OCI-M2 (cell line): ENCODE results near the gene MPST.
"Not testable (repeated sequence)": the region's sequence is repeated elsewhere in the genome, so short reads cannot be mapped to it uniquely, and the experiment has no call there.

Experiments used
- DNase-seq: peaks from one replicate; lab custom pipeline; 2025; ENCODE audit not compliant: unreplicated experiment; lab: John Stamatoyannopoulos, UW

The MPST gene

GRCh38 chr22:37059876-37060449 lies 40.4 kb downstream of the MPST start:
- DNase-seq: no peak

GRCh38 chr22:37060801-37061610 lies 41.5 kb downstream of the MPST start:
- DNase-seq: no peak

- no peak for DNase-seq
Measured at GRCh38 chr22:37061611-37062375, 42.3 kb downstream of the MPST start.

DNA sequence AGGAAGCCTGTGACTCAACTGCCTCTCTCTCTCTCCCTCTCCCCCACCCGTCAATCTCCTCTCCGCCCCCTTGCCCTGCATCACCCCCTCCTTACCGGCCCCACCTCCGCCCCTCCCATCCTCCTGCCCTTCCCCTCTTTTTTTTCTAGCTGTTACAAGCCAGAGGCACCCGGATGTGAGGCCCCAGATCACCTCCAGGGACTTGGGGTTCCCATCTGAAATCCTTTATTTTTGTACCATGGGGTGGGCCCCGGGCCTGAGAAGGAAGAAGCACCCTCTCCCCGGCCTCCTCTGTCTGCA lies 42.8 kb downstream of the MPST start:
- no peak for DNase-seq

GRCh38 chr22:37062702-37063381 lies 43.3 kb downstream of the MPST start:
- DNase-seq: no peak

GRCh38 chr22:37063431-37064420 lies 44.2 kb downstream of the MPST start:
- DNase-seq: no peak

GRCh38 chr22:37064553-37064952 lies 45.0 kb downstream of the MPST start:
- no peak for DNase-seq

DNA sequence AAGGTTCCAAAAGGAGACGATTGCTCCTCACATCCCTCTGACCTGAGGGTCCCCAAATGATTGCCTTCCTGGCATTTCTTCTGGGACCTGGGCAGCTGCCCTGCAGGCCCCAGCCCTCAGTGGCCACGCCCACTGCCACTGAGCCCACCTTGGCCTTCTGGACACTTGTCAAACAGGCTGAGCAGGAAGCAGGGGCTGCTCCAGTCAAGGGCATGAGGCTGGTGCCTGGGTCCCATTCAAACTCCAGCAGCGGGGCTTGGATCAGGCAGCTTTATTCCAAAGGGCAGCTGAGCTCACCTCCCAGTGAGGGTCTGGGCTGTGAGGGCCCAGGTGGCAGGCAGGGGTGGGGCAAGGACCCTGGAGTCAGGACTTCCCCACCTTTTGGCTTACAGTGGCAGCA lies 45.6 kb downstream of the MPST start:
- no peak for DNase-seq

DNA sequence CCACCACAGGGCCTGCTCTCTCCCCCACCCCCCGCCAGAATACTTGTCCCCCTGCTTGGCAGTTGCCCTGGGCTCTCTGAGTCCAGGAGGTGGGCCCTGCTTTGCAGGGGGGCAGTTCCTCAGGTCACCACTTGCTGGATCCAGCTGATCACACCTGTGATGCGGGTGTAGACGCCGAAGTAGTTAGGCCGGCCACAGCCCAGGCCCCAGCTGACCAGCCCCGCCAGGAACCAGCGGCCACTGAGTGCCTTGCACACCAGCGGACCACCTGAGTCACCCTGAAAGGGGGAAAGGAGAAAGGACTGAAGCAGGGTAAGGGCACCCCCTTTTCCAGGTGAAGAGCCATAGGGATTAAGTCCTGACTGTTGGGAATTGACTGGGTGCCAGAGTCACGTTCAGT lies 46.4 kb downstream of the MPST start:
- DNase-seq: no peak

DNA sequence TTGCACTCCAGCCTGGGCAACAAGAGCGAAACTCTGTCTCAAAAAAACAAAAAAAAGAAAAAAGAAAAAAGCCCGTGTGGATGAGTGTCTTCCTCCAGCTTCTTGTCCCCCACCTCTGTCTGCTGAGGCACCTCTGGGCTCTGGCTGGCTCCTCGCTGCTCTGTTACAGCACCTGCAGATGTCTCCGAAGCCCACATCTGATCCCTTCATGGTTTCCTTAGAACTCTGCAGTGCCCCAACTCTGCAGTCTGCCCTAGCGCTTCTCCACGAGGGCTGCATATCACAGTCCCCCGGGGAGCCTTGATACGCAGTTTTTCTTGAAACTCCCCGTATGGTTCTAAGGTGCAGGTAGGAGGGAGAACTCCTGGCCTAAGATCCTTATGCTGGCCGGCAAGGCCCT lies 47.9 kb downstream of the MPST start:
- no peak for DNase-seq

GRCh38 chr22:37068859-37069258 lies 49.3 kb downstream of the MPST start:
- DNase-seq: no peak

GRCh38 chr22:37069319-37069718 lies 49.8 kb downstream of the MPST start:
- DNase-seq: no peak

- DNase-seq: no peak
Measured at GRCh38 chr22:37069719-37070118, 50.2 kb downstream of the MPST start.

- no peak for DNase-seq
Measured at GRCh38 chr22:37070334-37070733, 50.8 kb downstream of the MPST start.

DNA sequence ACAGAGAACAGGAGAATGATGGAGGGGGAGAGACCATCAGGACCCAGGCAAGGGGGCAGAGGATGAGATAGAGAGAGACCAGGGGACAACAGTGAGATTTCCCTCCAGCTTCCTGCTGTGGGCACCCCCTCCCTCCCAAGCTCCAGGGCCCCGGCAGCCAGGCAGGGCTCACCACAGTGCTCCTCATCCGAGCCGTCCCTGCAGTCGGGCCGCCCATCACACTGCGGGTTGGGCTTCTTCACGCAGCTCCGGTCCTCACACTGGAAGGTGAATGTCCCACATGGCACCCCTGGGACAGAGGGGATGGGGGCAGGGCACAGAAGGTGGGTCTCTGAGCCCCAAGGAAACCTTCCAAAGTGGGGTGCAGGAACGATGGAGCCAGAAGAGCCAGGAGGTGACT lies 51.2 kb downstream of the MPST start:
- DNase-seq: no peak

GRCh38 chr22:37071850-37072592 lies 52.5 kb downstream of the MPST start:
- DNase-seq: not testable (repeated sequence)

GRCh38 chr22:37072673-37073072 lies 53.1 kb downstream of the MPST start:
- no peak for DNase-seq

DNA sequence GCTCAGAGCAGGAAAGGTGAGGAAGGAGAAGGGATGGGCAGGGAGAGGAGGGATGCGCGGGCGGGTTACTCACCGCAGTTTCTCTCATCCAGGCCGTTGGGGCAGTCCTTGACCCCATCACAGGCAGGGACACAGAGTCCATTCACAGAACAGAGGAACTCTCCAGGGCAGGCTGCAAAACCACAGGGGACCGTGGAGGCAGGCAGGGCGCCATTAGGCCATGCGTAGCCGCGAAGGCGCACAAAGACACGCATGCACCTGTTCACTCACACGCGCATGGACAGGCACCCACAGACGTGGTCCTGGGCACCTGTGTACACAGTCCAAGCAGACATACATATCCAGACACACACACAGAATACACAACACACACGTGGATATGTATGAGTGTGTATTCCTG lies 55.0 kb downstream of the MPST start:
- DNase-seq: no peak

DNA sequence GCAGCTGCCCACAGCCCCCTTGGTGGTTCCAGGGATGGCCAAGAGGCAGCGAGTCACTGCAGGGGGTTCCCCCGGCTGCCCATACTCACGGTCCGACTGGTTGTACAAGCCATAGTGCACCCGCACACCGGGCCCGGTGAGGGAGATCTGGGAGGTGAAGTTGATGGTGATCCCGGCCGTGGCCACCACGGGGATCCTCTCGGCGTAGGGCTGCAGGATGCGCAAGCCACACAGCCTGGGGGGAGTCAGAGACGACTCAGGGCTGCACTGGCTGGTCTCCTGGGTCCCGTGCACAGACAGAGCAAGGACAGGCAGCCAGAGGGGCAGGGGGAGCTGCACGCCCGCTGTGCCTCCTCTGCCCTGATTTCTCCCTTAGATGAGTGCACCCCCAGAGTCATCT lies 55.5 kb downstream of the MPST start:
- no peak for DNase-seq
